ENCODE results near the gene CXADR.

- TF ChIP-seq EZH2 (IDR thresholded peaks at IDR 0.05; ENCODE audit: low read depth), result no peak
- no peak for TF ChIP-seq CTCF (conservative IDR thresholded peaks at IDR 0.05)
These were observed 7.2 kb downstream of the CXADR start for GRCh38 chr21:17519965-17520609.

Data from PC-9 (cell line).